GM21423 (cell line): ENCODE data around the gene MYLK4.

Experiments used
- ATAC-seq: cut with Tn5 transposase; IDR thresholded peaks from one replicate; pipeline ENCODE4 v1.9.1; 2021; ENCODE audit warnings: mild to moderate bottlenecking, moderate library complexity; ENCODE audit not compliant: unreplicated experiment

The MYLK4 gene

GRCh38 chr6:2737885-2738284 lies 12.8 kb downstream of the MYLK4 start:
- no peak for ATAC-seq

GRCh38 chr6:2734488-2735166 lies 16.1 kb downstream of the MYLK4 start:
- no peak for ATAC-seq

- no peak for ATAC-seq
Observed at GRCh38 chr6:2733736-2734480, 16.8 kb downstream of the MYLK4 start.

GRCh38 chr6:2733324-2733723 lies 17.4 kb downstream of the MYLK4 start:
- peak; percentile 91 for ATAC-seq

- ATAC-seq: no peak
Observed at GRCh38 chr6:2732503-2733089, 18.1 kb downstream of the MYLK4 start.

GRCh38 chr6:2731281-2731909 lies 19.3 kb downstream of the MYLK4 start:
- ATAC-seq: no peak

- no peak for ATAC-seq
Observed at GRCh38 chr6:2730353-2731107, 20.2 kb downstream of the MYLK4 start.

- ATAC-seq: no peak
Observed at GRCh38 chr6:2729921-2730320, 20.8 kb downstream of the MYLK4 start.

- ATAC-seq: peak; percentile 74
Observed at GRCh38 chr6:2725999-2726567, 24.6 kb downstream of the MYLK4 start.

- ATAC-seq: no peak
Observed at GRCh38 chr6:2725364-2725988, 25.2 kb downstream of the MYLK4 start.

GRCh38 chr6:2721219-2721618 lies 29.5 kb downstream of the MYLK4 start:
- no peak for ATAC-seq

- ATAC-seq: no peak
Observed at GRCh38 chr6:2719093-2719455, 31.6 kb downstream of the MYLK4 start.

GRCh38 chr6:2718334-2719092 lies 32.2 kb downstream of the MYLK4 start:
- ATAC-seq: no peak

- ATAC-seq: no peak
Observed at GRCh38 chr6:2716936-2717700, 33.6 kb downstream of the MYLK4 start.

GRCh38 chr6:2715737-2716136 lies 35.0 kb downstream of the MYLK4 start:
- ATAC-seq: no peak

GRCh38 chr6:2714111-2714895 lies 36.4 kb downstream of the MYLK4 start:
- ATAC-seq: no peak

GRCh38 chr6:2713473-2714110 lies 37.1 kb downstream of the MYLK4 start:
- ATAC-seq: no peak
